ENCODE data around the gene APOL2.

GRCh38 chr22:36267058-36267457 is 27.7 kb upstream of the APOL2 start:
- TF ChIP-seq CTCF (IDR thresholded peaks at IDR 0.05) (no peak), POLR2A (IDR thresholded peaks at IDR 0.05) (no peak)
